DMS 273 treated with DMSO at 0.1 percent for 48 hours (cell line): ENCODE data around the gene NFS1.

ENCODE experiments used
- DNase-seq: peaks from one replicate; lab custom pipeline; 2025; lab: John Stamatoyannopoulos, UW

Gene NFS1

GRCh38 chr20:35669221-35669620 is 29.9 kb downstream of the NFS1 start:
- DNase-seq = no peak

GRCh38 chr20:35665949-35666288 is 33.2 kb downstream of the NFS1 start:
- DNase-seq = no peak

- peak; percentile 66 for DNase-seq
These were observed 34.5 kb downstream of the NFS1 start, which contains the start of the genes CPNE1 and RBM12 for GRCh38 chr20:35664466-35665206. TSS of gene CPNE1 (minus strand) at chr20:35664900. CDS start at chr20:35632923, 31,977 bp downstream. TSS of gene RBM12 (minus strand) at chr20:35664900. CDS start at chr20:35655322, 9,578 bp downstream.

GRCh38 chr20:35663516-35664465 is 35.4 kb downstream of the NFS1 start:
- DNase-seq = peak; percentile 10

- no peak for DNase-seq
These were observed 36.6 kb downstream of the NFS1 start for GRCh38 chr20:35662551-35662950.

GRCh38 chr20:35661908-35662307 is 37.2 kb downstream of the NFS1 start:
- no peak for DNase-seq

GRCh38 chr20:35661053-35661452 is 38.1 kb downstream of the NFS1 start:
- DNase-seq = no peak

GRCh38 chr20:35660122-35660937 is 38.8 kb downstream of the NFS1 start:
- no peak for DNase-seq

- no peak for DNase-seq
These were observed 41.9 kb downstream of the NFS1 start for GRCh38 chr20:35657271-35657670.

GRCh38 chr20:35654415-35654814 is 44.7 kb downstream of the NFS1 start:
- no peak for DNase-seq

GRCh38 chr20:35653893-35654292 is 45.3 kb downstream of the NFS1 start:
- no peak for DNase-seq

GRCh38 chr20:35653430-35653734 is 45.8 kb downstream of the NFS1 start:
- DNase-seq = no peak

- no peak for DNase-seq
These were observed 46.3 kb downstream of the NFS1 start for GRCh38 chr20:35652641-35653429.

GRCh38 chr20:35651958-35652357 is 47.2 kb downstream of the NFS1 start:
- DNase-seq = no peak

- no peak for DNase-seq
These were observed 48.5 kb downstream of the NFS1 start for GRCh38 chr20:35650632-35651031.

- DNase-seq = no peak
These were observed 50.3 kb downstream of the NFS1 start for GRCh38 chr20:35648836-35649235.

- no peak for DNase-seq
These were observed 54.3 kb downstream of the NFS1 start for GRCh38 chr20:35644806-35645205.

GRCh38 chr20:35643045-35643444 is 56.1 kb downstream of the NFS1 start:
- DNase-seq = peak; percentile 29

- no peak for DNase-seq
These were observed 57.4 kb downstream of the NFS1 start for GRCh38 chr20:35641743-35642142.

- DNase-seq = no peak
These were observed 58.4 kb downstream of the NFS1 start for GRCh38 chr20:35640724-35641123.

GRCh38 chr20:35638751-35639150 is 60.4 kb downstream of the NFS1 start:
- no peak for DNase-seq
